ENCODE data around the gene NPIPB13. TPM values are rescaled to one million over a fixed set of nuclear protein-coding genes. Genes with fewer than 3 reads are reported as not detected.
"Not testable (repeated sequence)": the region's sequence is repeated elsewhere in the genome, so short reads cannot be mapped to it uniquely, and the experiment has no call there.

Gene NPIPB13
- total RNA-seq (2021) (24.6 and 30.6 TPM in 2 replicates), Bru-seq, nascent RNA (percentile 57 among the genes with signal in this experiment), BruChase-seq, experiment 1, labeled RNA remaining after a 2-hour chase (percentile 70 among the genes with signal in this experiment), BruChase-seq, experiment 2, labeled RNA remaining after a 6-hour chase (percentile 59 among the genes with signal in this experiment)
- long read RNA-seq, partial matches to known transcripts = 0 of 1 reads
- long read RNA-seq, other reads (novel, unspliced or antisense) = 1 of 1 reads

DNA sequence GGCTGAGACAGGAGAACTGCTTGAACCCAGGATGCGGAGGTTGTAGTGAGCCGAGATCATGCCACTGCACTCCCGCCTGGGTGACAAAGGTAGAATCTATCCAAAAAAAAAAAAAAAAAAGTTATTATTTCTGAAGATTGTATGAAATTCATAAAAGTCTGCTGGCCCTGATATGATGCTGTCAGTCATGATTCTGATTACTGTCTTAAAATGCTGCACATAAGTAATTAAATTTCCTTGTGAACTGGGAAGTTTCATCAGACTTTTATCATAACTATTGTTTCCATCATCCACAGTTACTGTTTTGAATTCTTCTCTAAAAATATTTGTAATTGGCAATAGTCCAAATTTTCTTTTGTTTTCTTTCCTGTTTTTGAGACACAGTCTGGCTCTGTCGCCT is at the start of gene NPIPB13:
TSS of gene NPIPB13 (minus strand) at position 101 of the 400 bp plus-strand sequence. CDS start 2,906 bp downstream, outside the sequence.
- H3K9me2 ChIP-seq (ENCODE audit: insufficient read depth); H3K79me2 ChIP-seq (ENCODE audit: low read depth); POLR2A ChIA-PET (ENCODE audit: unreplicated experiment); H3F3A ChIP-seq (ENCODE audit: insufficient read depth, low read depth); H2AFZ ChIP-seq; H3K4me2 ChIP-seq; intact Hi-C loops (cut with micrococcal nuclease; ENCODE audit: unreplicated experiment); H3K9me3 ChIP-seq (ENCODE audit: insufficient read depth, low read depth); H3K27ac ChIP-seq; H4K20me1 ChIP-seq (ENCODE audit: insufficient read depth); H3K27me3 ChIP-seq (ENCODE audit: insufficient read depth, low read depth); BruUV-seq (replicated peaks); H3K4me3 ChIP-seq; H3K36me3 ChIP-seq (ENCODE audit: low read depth); CTCF ChIA-PET; H3K4me1 ChIP-seq (replicated peaks; ENCODE audit: insufficient read depth); DNase-seq: not testable (repeated sequence)

DNA sequence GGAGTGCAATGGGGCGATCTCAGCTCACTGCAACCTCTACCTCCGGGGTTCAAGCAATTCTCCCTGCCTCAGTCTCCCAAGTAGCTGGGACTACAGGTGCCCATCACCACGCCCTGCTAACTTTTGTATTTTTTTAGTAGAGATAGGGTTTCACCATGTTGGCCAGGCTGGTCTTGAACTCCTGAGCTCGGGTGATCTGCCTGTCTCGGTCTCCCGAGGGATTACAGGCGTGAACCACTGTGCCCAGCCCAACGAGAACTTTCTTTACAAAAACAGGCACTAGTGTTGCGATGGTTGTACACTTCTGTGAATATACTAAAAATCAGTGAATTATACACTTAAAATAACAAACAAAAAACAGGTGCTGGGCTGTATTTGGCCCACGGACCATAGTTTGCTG is 34.1 kb upstream of the NPIPB13 start:
- H3K9me2 ChIP-seq (ENCODE audit: insufficient read depth); H3F3A ChIP-seq (ENCODE audit: insufficient read depth, low read depth); BruUV-seq (replicated peaks); H3K27me3 ChIP-seq (ENCODE audit: insufficient read depth, low read depth); H4K20me1 ChIP-seq (ENCODE audit: insufficient read depth); H3K4me3 ChIP-seq; H3K79me2 ChIP-seq (ENCODE audit: low read depth); H3K4me2 ChIP-seq; intact Hi-C loops (cut with micrococcal nuclease; ENCODE audit: unreplicated experiment); H3K4me1 ChIP-seq (replicated peaks; ENCODE audit: insufficient read depth); H2AFZ ChIP-seq; H3K27ac ChIP-seq; H3K36me3 ChIP-seq (ENCODE audit: low read depth); H3K9me3 ChIP-seq (ENCODE audit: insufficient read depth, low read depth); DNase-seq; CTCF ChIA-PET: not testable (repeated sequence)
- POLR2A ChIA-PET (ENCODE audit: unreplicated experiment) = interaction anchor here (0.6 kb wide), 1 partner anchor 74 kb away, joined by 3 read pairs; no protein-coding TSS in a partner anchor

DNA sequence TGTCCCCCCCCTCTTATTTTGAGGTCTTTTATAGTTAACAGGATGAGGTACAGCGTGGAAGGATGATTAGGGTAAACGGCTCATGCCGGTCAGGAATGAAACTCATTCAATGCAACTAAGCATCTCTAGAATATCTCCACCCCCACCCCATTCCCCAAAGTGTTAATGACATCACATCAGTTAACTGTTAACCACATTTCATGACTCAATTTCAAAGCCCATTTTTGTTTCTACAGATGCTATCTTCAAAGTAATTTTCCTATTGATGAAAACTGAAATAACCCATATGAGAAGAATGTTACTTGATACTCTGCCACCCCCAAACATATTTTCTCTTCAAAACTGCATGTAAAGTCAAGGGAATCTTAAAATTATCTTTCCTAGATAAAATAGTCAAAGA is 30.2 kb upstream of the NPIPB13 start:
- H3K27me3 ChIP-seq (ENCODE audit: insufficient read depth, low read depth); H4K20me1 ChIP-seq (ENCODE audit: insufficient read depth); DNase-seq; intact Hi-C loops (cut with micrococcal nuclease; ENCODE audit: unreplicated experiment); H3K9me2 ChIP-seq (ENCODE audit: insufficient read depth); BruUV-seq (replicated peaks); H3K27ac ChIP-seq; CTCF ChIA-PET; H3K9me3 ChIP-seq (ENCODE audit: insufficient read depth, low read depth); H3F3A ChIP-seq (ENCODE audit: insufficient read depth, low read depth); H3K4me2 ChIP-seq; H3K36me3 ChIP-seq (ENCODE audit: low read depth); H3K4me3 ChIP-seq; H2AFZ ChIP-seq; H3K79me2 ChIP-seq (ENCODE audit: low read depth); POLR2A ChIA-PET (ENCODE audit: unreplicated experiment); H3K4me1 ChIP-seq (replicated peaks; ENCODE audit: insufficient read depth): not testable (repeated sequence)

DNA sequence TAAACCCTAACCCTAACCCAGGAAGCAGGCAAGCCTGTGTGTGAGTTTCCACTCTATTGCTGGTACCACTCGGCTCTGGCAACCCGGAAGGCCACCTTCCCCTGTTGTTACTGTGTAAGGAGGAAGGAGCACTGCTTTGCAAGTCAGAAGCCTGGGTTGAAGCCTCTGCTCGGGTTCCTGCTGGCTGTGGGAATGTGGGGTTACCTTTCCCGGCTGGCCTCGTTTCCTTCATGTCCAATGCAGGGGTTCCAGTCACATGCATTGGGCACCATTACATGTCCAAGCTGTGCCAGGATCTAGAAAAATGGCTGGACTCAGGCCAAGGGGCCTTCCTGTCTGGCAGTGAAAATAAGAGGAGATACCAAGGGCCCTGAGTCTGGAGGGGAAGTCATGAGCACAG is 31.2 kb downstream of the NPIPB13 start:
- not testable (repeated sequence) for H3K27me3 ChIP-seq (ENCODE audit: insufficient read depth, low read depth)

DNA sequence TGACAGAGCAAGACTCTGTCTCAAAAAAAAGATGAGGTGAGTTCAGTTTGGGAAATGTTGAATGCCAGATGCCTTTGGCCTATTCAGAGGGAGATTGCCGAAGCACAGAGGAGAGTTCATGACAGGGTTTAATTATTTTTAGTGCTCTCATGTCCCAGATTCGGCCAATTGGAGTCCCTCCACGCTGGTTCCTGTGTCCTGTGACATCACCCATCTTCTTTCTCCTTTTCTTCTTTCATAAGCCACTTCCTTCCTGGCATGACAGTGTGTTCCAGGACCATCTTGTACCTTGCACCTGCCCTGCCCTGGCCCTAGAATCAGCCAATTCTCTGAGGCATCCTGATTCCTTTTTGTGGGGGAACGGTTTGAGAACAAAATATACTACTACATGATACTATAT is 36.9 kb downstream of the NPIPB13 start:
- H3K36me3 ChIP-seq (ENCODE audit: low read depth); POLR2A ChIA-PET (ENCODE audit: unreplicated experiment); intact Hi-C loops (cut with micrococcal nuclease; ENCODE audit: unreplicated experiment); H2AFZ ChIP-seq; H3K4me3 ChIP-seq; H3K4me1 ChIP-seq (replicated peaks; ENCODE audit: insufficient read depth); DNase-seq; H3K9me2 ChIP-seq (ENCODE audit: insufficient read depth); CTCF ChIA-PET; H3K27ac ChIP-seq; H3F3A ChIP-seq (ENCODE audit: insufficient read depth, low read depth); H3K79me2 ChIP-seq (ENCODE audit: low read depth); H3K27me3 ChIP-seq (ENCODE audit: insufficient read depth, low read depth); BruUV-seq (replicated peaks); H4K20me1 ChIP-seq (ENCODE audit: insufficient read depth); H3K9me3 ChIP-seq (ENCODE audit: insufficient read depth, low read depth); H3K4me2 ChIP-seq: not testable (repeated sequence)

More for the DNA sequence above, 31.2 kb downstream of the NPIPB13 start:
- H3K4me1 ChIP-seq (replicated peaks; ENCODE audit: insufficient read depth); H3K4me2 ChIP-seq; BruUV-seq (replicated peaks); POLR2A ChIA-PET (ENCODE audit: unreplicated experiment); H2AFZ ChIP-seq; H3K9me2 ChIP-seq (ENCODE audit: insufficient read depth); H3F3A ChIP-seq (ENCODE audit: insufficient read depth, low read depth); H3K79me2 ChIP-seq (ENCODE audit: low read depth); H3K36me3 ChIP-seq (ENCODE audit: low read depth); CTCF ChIA-PET; H3K27ac ChIP-seq; H3K4me3 ChIP-seq; H4K20me1 ChIP-seq (ENCODE audit: insufficient read depth); intact Hi-C loops (cut with micrococcal nuclease; ENCODE audit: unreplicated experiment); H3K9me3 ChIP-seq (ENCODE audit: insufficient read depth, low read depth): not testable (repeated sequence)
- DNase-seq = peak in 1 of 2 experiments; percentile 4

DNA sequence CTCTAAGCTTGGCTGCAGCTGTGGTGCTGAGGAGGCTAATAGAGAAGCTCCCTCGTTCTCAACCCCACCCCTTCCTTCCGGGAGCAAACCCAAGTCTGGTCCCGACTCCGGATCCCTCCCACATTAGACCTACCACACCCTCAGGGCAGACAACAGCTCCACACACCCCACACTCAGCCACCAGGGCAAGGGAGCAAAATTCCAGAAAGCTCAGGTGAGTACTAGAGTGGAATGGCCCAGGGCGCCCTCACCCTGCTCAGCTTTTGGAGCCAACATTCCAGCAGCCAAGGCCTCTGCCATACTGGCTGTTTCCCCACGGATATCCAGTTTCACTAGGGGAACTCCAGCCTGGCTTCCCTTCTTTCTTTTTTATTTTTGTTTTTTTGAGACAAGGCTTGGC is 39.2 kb downstream of the NPIPB13 start:
- H2AFZ ChIP-seq; H3K9me3 ChIP-seq (ENCODE audit: insufficient read depth, low read depth); H3K27ac ChIP-seq; H3K79me2 ChIP-seq (ENCODE audit: low read depth); POLR2A ChIA-PET (ENCODE audit: unreplicated experiment); H3K4me3 ChIP-seq; BruUV-seq (replicated peaks); H3K27me3 ChIP-seq (ENCODE audit: insufficient read depth, low read depth); CTCF ChIA-PET; H3K36me3 ChIP-seq (ENCODE audit: low read depth); intact Hi-C loops (cut with micrococcal nuclease; ENCODE audit: unreplicated experiment); H3F3A ChIP-seq (ENCODE audit: insufficient read depth, low read depth); H3K4me1 ChIP-seq (replicated peaks; ENCODE audit: insufficient read depth); H3K9me2 ChIP-seq (ENCODE audit: insufficient read depth); H3K4me2 ChIP-seq; H4K20me1 ChIP-seq (ENCODE audit: insufficient read depth): not testable (repeated sequence)
- peak in 1 of 2 experiments; percentile 93 for DNase-seq

DNA sequence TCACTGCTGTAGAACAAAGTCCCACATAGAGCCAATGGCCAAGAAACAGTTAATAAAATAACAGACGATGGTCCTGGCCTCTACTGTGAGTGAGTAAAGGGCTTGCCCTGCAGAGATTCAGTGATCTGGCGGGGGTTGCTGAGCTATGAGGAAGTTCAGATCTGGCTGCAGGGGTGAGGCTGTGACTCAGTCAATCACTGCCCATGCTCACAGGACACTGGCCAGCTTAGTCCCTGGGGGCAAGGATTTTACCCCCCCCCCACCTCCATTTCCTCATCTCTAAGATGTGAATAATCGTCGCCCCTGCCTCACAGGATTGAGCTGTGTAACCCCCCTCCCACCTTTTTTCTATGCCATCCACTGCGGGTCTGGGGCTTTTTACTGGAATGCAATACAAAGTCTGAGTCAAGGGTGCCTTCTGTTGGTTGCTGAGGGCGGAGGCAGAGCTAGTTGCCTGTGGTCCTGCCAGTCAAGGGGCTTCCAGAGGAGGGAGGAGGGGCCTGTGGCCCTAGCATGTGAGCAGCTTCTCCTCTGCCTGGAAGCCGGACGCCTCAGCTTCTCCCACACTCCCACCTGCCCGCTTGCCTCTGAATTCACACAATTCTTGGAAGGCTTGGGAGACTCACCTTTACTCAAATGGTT is 41.1 kb downstream of the NPIPB13 start:
- H3K4me2 ChIP-seq; H3F3A ChIP-seq (ENCODE audit: insufficient read depth, low read depth); H3K9me2 ChIP-seq (ENCODE audit: insufficient read depth); H3K4me3 ChIP-seq; intact Hi-C loops (cut with micrococcal nuclease; ENCODE audit: unreplicated experiment); H3K27me3 ChIP-seq (ENCODE audit: insufficient read depth, low read depth); H3K9me3 ChIP-seq (ENCODE audit: insufficient read depth, low read depth); BruUV-seq (replicated peaks); H4K20me1 ChIP-seq (ENCODE audit: insufficient read depth); H3K36me3 ChIP-seq (ENCODE audit: low read depth); H3K79me2 ChIP-seq (ENCODE audit: low read depth); H2AFZ ChIP-seq; CTCF ChIA-PET; H3K27ac ChIP-seq; H3K4me1 ChIP-seq (replicated peaks; ENCODE audit: insufficient read depth): not testable (repeated sequence)
- DNase-seq = peak in 1 of 2 experiments; percentile 83
- POLR2A ChIA-PET (ENCODE audit: unreplicated experiment) = interaction anchor here (0.5 to 0.7 kb wide), 3 partner anchors 62 to 200 kb away, joined by 3 to 5 read pairs (median 3); no protein-coding TSS in a partner anchor

Data from PC-9 (cell line).